GM21360 (cell line): ENCODE data around the gene RFX2.
"Not testable (repeated sequence)": the region's sequence is repeated elsewhere in the genome, so short reads cannot be mapped to it uniquely, and the experiment has no call there.

Source experiments
- ATAC-seq: cut with Tn5 transposase; IDR thresholded peaks from one replicate; pipeline ENCODE4 v1.9.1; 2021; ENCODE audit warnings: mild to moderate bottlenecking, moderate library complexity; ENCODE audit not compliant: unreplicated experiment

Gene RFX2

DNA sequence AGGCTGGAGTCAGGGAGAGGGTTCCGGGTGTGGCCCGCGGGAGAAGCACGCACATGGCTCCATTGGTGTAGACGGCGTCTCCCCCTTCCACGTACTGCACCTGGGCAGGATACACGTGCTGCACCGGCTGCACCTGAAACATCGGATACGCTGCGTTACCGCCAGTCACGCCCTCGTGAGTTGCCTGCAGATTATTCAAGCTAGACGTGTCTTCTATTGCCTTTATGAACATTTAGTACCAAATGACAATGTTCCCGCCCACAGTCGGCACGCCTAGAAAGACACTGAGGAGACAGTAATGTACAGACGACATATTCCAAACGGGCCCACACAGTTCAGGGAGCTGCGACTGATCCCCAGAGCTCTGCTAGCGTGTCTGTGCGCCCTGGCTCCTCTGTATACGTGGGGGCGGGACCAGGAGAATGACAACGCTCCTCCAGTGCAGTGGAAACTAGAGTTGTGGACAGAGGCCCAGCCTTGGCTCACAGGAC lies 68.3 kb downstream of the RFX2 start:
- ATAC-seq, result no peak

DNA sequence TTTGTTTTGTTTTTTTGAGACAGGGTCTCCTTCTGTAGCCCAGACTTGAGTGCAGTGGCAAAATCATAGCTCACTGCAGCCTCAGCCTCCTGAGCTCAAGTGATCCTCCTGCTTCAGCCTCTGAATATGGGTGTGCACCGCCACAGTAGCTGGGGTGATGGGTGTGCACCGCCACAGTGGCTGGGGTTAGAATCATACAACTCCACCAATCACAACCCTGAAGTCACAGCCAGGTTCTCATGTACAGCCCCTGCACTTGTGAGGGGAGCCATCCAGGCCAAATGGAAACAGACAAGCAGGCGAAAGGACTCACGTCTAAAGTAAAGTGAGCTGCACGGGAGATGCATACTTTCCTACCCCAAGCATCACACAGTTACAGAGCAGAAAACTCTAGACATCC lies 69.2 kb downstream of the RFX2 start:
- no peak for ATAC-seq

DNA sequence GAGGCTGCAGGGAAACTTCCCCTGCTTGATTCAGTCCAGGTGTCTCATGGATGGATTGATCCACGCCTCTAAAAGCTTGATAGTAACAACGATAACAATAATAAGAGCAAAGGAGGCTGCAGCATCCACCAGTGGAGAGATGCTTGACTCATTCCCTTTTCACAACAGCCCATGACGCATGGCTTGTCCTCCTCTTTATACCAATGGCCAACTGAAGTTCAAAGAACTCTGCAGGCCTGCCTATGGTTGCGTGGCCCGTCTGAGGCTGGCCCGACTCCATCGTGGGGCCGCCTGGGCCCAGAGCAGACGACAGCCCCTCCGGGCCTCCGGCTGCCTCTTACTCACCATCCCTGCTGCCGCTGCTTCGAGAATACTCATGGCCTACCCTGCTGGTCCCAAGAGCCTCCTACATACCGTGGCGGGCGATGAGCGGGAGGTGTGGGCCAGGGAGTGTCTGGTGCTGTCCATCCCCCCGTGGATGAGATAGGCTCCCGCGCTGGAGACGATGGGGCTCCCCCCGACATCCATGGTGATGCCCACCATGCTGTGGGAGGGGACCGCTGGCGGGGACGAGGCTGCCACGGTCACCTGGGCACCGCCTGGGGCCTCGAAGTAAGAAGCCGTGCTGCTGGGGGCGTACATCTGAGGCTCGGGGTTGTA lies 70.6 kb downstream of the RFX2 start:
- ATAC-seq, result no peak

DNA sequence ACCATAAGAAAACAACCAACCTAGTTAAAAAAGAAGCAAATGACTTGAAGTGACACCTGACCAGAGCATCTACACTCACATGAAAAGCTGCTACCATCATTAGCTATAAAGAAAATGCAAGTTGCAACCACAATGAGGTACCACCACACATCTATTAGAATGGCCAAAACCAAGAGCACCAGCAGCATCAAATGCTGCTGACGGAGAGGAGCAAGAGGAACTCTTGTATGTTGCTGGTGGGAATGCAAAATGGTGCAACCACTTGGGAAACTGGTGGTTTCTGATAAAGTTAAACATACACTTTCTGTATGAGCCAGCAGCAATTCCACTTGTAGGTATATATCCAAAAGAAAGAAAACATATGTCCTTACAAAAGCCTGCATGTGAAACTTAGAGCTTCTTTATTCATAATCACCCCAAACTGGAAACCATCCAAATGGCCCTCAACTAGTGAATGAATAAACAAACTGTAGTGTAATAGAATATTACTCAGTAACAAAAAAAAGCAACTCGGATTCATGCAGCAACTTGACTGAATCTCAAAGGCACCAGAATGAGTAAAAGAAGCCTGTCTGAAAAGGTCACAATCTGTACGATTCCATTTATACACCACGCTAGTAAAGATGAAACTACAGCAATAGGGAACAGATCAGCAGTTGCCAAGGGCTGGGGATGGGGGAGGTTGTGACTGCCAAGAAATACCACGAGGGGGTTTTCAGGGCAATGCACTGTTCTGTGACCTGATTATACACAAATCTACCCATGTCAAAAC lies 71.5 kb downstream of the RFX2 start:
- no peak for ATAC-seq

DNA sequence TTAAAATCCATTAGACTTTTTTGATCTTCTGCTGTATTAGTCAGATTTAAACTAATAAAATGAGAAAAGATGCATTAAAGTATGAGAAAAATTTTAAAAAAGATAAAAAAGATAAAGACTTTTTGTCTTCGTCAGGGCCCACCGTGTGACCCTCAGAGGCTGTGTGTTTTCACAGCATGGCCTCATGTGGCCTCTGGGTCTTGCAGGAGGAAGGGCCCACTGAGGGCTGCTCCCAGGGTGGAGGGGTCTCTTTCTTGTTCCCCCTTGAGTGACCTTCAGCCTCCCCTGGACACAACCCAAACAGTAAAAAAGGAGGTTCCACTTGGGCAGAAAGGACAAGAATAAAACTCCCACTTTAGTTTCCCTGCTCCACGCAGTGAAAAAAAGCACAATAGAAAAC lies 75.3 kb downstream of the RFX2 start:
- ATAC-seq, result no peak

DNA sequence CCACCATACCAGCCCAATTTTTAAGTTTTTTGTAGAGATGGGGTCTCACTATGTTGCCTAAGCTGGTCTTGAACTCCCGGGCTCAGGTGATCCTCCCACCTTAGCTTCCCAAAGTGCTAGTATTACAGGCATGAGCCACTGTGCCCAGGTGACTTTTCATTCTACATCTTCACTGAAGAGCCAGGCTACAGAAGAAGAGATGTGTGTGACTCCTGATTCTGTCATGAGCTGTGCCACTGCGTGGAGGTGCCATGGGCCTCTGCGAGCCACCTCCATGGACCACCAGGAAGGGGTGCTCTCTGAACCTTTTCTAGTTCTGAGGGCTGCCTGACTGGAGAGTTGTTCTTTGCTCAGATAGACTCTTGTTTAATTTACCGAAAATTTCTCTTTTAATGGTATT lies 75.8 kb downstream of the RFX2 start:
- no peak for ATAC-seq

DNA sequence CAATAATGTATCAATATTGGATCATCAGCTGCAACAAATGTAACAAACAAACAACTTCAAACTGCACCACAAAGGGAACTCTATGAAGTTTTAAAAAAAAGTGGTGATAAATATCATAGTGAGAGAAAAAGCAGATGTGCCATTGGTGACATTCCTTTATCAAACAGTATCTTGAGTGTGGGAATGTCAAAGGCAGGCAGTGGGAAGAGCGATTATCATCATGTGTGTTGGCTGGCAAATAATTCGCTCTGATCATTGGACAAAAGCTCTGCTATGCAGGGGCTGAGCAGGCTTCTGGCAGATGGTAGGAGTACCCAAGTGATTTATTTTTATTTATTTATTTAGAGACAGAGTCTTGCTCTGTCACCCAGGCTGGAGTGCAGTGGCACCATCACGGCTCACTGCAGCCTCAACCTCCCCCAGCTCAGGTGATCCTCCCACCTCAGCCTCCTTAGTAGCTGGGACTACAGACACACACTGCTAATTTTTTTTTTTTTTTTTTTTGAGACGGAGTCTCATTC lies 76.5 kb downstream of the RFX2 start:
- ATAC-seq, result no peak

DNA sequence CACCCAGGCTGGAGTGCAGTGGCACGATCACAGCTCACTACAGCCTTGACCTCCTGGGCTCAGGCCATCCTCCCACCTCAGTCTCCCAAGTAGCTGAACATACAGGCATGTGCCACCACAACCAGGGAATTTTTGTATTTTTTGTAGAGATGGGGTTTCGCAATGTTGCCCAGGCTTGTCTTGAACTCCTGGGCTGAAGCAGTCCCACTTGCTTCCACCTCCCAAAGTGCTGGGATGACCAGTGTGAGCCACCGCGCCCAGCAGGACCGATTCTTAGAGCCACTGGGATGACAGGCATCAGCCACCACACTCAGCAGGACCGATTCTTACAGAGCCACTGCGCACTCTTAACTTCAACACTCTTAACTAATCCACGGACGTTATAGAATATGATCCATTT lies 77.5 kb downstream of the RFX2 start:
- ATAC-seq, result no peak

DNA sequence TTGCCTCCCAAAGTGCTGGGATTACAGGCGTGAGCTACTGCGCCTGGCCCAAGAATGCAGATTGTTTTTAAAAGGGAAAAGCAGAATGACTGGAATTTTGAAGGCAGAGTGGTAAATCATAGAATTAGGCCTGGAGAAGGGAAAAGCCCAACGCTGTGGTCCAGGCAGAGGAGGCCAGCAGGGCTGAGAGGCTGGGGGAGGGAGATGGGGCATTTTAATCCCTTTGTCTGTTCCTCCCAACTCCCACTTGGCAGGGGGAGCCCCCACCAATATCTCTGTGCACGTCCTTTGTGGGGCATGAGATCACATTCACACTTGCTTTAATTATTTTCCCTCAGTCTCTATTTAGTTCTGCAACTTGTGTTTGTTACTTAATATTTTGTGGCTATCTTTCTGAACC lies 77.9 kb downstream of the RFX2 start:
- ATAC-seq, result no peak

DNA sequence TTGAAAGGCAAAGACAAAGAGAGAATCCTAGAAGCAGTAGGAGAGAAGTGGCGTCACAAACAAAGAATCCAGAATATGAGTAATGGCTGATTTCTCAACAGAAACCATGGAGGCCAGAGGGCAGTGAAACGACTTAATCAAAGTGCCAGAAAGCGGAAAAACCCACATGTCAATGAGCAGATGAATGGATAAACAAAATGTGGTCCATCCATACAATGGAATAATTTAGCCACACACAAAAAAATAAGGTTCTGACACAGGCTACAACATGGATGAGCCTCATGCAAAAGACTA lies 80.1 kb downstream of the RFX2 start:
- ATAC-seq, result no peak

DNA sequence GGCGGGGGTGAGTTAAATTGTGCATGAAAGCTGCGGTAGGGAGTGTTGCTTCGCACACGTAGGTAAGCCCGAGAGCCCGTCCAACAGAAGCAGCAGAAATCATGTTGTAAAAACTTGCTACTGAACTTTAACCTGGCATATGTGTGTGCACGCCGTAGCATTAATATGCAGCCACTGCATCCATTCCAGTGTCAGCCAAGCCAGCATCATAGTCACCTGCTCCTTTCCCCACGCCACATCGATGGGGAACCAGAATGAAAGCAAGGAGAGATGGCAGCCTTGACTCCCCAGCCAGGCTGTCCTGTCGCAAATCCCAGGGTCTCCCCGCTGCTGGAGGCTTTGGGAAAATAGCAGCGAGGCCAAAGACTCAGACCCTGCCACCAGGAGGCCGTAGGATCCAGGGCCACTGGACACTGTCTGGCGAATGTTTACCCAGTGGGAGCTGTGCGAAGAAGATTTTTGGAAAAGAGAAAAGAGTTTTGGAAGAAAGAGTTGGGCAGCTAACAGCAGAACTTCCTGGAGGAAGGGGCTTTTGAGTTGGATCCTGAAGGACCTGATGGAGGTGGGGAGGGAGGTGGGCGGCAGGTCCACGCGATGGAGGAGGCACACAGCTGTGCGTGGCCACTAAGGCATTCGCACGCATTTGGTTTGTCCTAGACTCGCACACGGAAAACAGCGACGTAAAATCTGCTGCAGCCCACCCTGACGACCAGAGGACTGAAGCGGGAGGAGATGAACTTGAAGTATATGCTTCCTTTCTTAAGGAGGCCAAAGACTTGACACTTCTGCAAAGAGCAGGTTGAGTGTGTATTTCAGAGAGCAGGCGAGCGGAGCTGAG lies 83.7 kb downstream of the RFX2 start:
- no peak for ATAC-seq

DNA sequence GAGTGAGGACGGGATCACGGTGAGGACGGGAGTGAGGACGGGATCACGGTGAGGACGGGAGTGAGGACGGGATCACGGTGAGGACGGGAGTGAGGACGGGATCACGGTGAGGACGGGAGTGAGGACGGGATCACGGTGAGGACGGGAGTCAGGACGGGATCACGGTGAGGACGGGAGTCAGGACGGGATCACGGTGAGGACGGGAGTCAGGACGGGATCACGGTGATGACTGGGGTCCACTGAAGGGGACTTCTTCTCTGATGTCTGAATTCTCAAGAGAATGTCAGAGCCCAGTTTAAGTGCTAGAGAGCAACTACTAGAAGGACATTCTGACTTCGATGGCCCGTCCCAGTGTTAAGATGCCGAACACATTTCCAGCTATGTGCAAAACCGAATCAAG lies 85.5 kb downstream of the RFX2 start:
- not testable (repeated sequence) for ATAC-seq

DNA sequence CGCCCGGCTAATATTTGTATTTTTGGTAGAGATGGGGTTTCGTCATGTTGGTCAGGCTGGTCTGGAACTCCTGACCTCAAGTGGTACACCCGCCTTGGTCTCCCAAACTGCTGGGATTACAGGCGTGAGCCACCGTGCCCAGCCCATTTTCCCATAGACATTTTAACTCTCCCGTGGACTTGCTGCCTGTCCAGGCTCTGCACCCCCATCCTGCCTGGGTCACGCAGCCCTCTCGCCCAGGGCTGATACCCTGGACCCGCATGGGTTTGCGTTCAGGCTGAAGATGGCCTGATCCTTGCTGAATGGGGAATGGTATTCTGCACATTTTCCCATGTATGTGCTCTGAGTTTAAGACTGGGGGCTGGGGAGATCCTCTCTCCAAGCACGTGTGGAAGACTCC lies 86.4 kb downstream of the RFX2 start:
- ATAC-seq, result no peak

DNA sequence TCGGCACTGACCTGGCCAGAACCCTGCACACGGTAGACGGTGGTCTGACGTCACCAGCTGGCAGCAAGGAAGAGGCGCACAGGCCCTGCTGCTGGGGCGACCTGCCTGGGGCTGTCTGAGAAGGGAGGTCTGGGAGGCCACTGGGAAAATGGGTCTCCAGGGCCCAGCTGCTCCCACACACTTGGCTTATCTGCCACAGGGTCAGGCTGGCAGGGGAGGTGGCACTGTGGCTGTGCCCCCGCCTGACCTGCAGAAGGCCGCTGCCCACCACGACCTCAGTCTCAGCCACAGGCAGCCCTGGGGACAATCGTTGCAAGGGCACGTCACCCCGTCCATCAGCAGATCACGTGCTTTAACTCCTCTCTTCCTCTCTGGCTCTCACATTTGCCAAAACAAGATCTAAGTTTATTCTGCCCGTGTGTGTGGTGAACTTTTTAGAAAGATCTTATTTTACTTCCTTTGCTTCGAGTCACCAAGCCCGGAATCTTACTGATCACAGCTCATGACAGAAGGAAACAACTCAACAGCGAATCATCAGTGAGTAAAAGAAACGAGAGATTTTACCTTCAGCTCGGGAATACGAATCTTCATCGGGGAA lies 87.1 kb downstream of the RFX2 start:
- ATAC-seq, result no peak

DNA sequence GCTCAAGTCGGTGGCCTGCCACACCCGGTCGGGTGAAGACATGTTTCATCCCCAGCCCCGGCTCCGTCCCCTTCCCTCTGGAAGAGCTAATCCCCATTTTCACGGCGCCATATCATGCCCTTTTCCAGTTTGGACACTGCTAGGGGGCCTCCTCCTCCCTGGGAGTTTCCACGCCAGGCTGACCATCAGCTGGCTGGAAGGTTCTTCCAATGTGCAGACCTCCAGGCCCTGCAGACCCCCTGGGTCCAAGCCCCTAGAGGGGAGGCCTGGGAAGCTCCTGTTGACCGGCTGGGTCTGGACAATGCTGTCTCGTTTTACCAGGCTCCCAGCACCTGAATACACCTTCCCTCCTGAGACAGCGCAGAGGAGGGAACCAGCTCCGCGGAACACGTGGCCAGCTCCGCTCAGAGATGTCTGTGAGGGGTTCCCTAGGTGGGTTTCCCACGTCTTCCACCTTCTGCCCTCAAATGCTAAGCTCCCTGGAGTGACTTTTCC lies 87.7 kb downstream of the RFX2 start:
- no peak for ATAC-seq

DNA sequence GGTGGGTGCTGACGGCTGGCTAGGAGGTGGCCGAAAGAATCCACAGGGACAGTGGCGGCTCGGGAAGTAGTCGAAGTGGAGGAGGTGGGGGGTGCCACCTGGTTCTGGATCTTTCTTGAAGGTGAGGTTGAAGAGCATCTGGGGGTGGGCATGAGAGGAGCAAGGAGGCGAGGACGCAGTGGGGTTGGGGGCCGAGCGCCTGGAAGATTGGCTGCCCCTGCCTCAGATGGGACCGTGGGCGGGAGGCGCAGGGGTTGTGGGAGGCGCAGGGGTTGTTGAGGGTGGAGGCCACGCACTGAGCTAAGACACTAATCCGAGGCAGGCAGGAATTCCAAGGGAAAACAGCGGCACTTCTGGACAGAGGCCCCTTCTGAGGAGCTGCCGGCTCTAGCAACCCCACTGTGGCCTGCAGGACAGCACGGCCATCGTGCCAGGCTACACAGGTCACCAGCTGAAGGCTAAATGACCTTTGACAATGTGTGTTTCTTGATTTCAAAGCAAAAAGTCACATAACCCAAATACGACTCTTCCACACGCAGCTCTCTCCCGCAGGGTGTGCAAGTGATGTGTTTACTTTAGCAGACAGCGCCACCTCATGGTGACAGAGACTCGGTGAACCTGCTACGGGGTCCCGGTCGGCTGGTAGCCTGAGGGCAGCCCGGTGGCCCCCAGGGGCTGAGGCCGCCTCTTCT lies 88.3 kb downstream of the RFX2 start:
- ATAC-seq, result no peak

DNA sequence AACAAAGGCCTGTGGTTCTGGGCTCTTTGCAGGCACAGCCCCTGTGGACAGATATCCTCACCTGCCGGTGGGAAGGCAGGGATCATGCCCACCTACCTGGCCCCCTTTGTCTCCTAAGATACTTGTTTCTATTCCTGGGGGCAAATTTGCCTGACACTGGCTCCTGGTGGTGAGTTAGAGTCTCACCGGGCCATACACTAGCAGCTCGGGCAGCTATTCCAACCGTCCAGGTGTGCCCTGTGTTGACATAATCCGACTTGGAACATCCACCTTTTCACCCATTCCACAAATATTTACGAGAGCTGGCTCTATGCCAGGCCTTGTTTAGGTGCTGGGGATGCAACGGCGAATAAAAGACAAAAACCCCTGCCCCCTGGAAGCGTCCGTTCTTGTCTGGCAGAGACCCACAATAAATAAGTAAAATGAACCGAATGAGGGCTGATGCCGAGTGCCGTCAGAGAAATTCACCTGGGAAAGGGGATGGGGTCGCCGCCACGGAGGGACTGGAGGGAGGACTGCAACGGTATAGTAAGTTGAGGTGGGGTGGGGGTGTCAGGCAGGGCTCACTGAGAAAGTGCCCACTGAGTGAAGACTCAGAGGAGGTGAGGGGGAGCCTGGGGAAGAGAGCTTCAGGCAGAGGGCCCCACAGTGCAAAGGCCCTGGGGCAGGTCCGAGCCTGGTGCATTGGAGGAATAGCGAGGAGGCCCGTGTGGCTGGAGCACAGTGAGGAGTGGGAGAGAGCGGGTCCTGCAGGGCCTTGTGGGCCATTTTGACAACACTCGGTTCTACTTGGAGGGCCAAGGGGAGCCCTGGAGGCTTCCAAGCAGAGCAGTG lies 89.1 kb downstream of the RFX2 start:
- no peak for ATAC-seq

DNA sequence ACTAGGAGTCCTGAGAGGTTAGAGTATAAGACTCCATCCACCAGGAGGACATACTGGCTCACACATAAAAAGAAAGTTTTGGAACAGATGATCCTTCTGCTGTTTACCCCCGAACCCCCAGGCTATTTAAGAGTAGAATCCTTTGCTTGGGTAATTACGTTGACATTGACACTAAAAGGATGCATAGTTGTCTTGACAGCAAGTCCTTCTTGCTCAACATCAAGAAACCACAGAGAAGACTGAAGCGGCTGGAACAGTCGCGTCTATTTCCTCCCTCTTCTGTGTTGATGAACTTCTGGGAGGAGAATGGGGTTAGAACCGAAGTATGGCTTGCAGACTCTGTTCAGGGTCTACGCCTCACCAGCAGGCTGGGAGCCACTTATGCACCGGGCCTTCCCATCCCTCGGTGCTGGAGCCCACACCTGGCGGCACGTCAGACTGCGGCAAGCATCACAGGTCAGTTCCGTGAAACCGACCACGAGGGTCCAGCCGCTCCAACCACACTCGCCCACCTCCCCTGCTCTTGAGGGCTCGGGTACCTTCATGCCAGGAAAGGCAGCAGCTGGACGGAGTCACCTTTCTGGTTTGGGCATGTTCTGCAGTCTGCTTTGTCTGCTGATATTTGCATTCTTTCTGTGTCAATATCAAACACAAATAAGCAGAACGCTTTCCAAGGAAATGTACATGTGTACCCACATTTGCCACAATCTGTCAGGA lies 90.0 kb downstream of the RFX2 start:
- ATAC-seq, result no peak

DNA sequence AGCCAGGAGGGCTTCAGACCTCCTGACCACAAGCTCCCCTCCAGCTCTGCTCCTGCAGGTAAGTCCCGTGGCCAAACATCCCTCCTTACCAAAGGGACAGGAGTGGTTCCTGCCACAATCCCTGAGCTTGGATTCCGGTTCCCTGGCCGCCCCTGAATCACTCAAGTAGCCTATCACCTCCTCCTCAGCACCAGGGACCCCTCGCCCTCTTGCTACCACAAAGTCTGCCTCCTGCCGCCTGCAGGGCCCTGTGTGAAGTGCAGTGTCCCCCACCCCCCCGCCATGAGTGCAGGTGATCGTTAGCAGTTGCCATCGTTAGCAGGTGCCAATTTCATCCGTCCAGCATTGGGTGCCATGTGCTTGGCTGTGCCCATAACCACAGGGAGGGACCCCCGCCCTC lies 91.5 kb downstream of the RFX2 start:
- ATAC-seq, result no peak
